Left lung (tissue), 10 donors: ENCODE measurements around the gene PNCK. TPM values are rescaled to one million over a fixed set of nuclear protein-coding genes. Genes with fewer than 3 reads are reported as not detected.

Experiments
- ATAC-seq: fragments of 200-7000 bp; cut with Tn5 transposase; one replicate; pipeline ENCODE4 v1.9.1; 2020; ENCODE audit warnings: moderate library complexity
- DNase-seq, 4 donors: peaks; one replicate each; pipeline ENCODE4 v3.0.0-alpha.2; 2013 to 2020
- H3K27ac ChIP-seq, 2 donors: fragments of 200-600 bp; sonication (generic) in 1 of 2; one replicate each; pipeline versions ENCODE4 v1.5.0 to v1.8.0; 2020 to 2021
- H3K27me3 ChIP-seq, 2 donors: fragments of 200-600 bp; sonication (generic) in 1 of 2; one replicate each; pipeline versions ENCODE4 v1.5.0 to v1.8.0; 2020 to 2021
- H3K36me3 ChIP-seq, 2 donors: fragments of 200-600 bp; sonication (generic) in 1 of 2; one replicate each; pipeline versions ENCODE4 v1.5.0 to v1.8.0; 2020 to 2021
- H3K4me1 ChIP-seq, 2 donors: fragments of 200-600 bp; one replicate each; pipeline ENCODE4 v1.8.0; 2021
- H3K4me3 ChIP-seq, 2 donors: fragments of 200-600 bp; sonication (generic) in 1 of 2; one replicate each; pipeline versions ENCODE4 v1.5.0 to v1.8.0; 2020 to 2021; ENCODE audit warnings: mild to moderate bottlenecking in 1 of 2
- H3K9me3 ChIP-seq, 2 donors: fragments of 200-600 bp; sonication (generic) in 1 of 2; one replicate each; pipeline versions ENCODE4 v1.5.0 to v1.8.0; 2020 to 2021
- CTCF ChIP-seq, 2 donors: fragments of 200-600 bp; sonication (generic) in 1 of 2; IDR thresholded peaks; one replicate each; pipeline versions ENCODE4 v1.5.0 to v1.8.0; 2021; ENCODE audit warnings: antibody characterized with exemption in 2 of 2
- intact Hi-C, 2 donors: fragments of 100-400 bp; cut with DNase I; formaldehyde crosslinking; loops; one replicate each; pipeline versions ENCODE4 v1.11.2 to v1.14.2; 2022
- polyA plus RNA-seq, 6 donors: library from polyadenylated mRNA; unstranded; fragments of 120-200 nt; gene quantifications; one replicate each; pipeline ENCODE4 v1.2.1, GENCODE V29; 2013; ENCODE audit not compliant: insufficient read length in 6 of 6
- total RNA-seq, 2 donors: library from RNA; stranded (reverse); fragmentation: NEBNext Ultra II Directional; extraction: Animal tissue kit (Norgen Biotek cat#: 25700); gene quantifications; one replicate each; pipeline ENCODE4 v1.2.1, GENCODE V29; 2021
- donor health status: DM: no; HTN: yes; CAD: no.
- donor health status: DM: no; HTN: no; CAD: no.

Gene PNCK
- total and polyA plus RNA-seq, 8 donors, result 0.34 to 1.4 (median 0.67) TPM; not detected in 1

DNA sequence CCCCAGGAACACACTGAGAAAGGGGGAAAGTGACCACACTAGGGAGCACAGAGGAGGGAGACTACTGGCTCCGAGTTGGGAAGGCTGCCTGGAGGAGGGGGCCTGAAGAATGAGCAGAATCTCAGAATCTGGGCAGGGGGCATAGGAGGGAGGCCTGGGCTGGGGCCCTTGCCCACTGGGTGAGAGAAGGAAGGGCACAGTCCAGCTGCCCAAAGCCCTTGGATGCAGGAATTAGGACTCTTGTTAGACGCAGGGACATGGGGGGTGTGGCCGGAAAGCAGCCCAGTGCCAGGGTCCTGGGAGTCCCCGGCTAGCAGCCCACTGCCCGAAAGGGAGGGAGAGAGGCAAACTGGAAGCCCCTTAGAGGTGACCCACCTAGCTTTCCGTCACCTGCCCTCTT, 28.5 kb downstream of the PNCK start:
- Histone ChIP-seq H3K27me3 (peaks cover 60 to 97% of the 10 kb centered on the region in 2 donors), H3K4me1 (peaks cover 0 to 5% of the 10 kb centered on the region in 2 donors), H3K27ac (no peak overlapping the region), H3K36me3 (no peaks in the 10 kb centered on the region), H3K9me3 (no peaks in the 10 kb centered on the region), H3K4me3 (no peak overlapping the region)
- intact Hi-C loops, result no loop called here
- DNase-seq (no peak), ATAC-seq (no peak)
- no peak for TF ChIP-seq CTCF (IDR thresholded peaks at IDR 0.05)

- no peak overlapping the region for H3K4me3 ChIP-seq
- H3K4me1 ChIP-seq, result peaks cover 0 to 5% of the 10 kb centered on the region in 2 donors
- no peak for TF ChIP-seq CTCF (IDR thresholded peaks at IDR 0.05)
- H3K36me3 ChIP-seq, result no peaks in the 10 kb centered on the region
- H3K9me3 ChIP-seq, result no peaks in the 10 kb centered on the region
- intact Hi-C loops, result no loop called here
- no peak for DNase-seq
- peaks cover 60 to 98% of the 10 kb centered on the region in 2 donors for H3K27me3 ChIP-seq
- no peak overlapping the region for H3K27ac ChIP-seq
- ATAC-seq, result no peak
These were observed 29.1 kb downstream of the PNCK start for GRCh38 chrX:153644356-153645125.

DNA sequence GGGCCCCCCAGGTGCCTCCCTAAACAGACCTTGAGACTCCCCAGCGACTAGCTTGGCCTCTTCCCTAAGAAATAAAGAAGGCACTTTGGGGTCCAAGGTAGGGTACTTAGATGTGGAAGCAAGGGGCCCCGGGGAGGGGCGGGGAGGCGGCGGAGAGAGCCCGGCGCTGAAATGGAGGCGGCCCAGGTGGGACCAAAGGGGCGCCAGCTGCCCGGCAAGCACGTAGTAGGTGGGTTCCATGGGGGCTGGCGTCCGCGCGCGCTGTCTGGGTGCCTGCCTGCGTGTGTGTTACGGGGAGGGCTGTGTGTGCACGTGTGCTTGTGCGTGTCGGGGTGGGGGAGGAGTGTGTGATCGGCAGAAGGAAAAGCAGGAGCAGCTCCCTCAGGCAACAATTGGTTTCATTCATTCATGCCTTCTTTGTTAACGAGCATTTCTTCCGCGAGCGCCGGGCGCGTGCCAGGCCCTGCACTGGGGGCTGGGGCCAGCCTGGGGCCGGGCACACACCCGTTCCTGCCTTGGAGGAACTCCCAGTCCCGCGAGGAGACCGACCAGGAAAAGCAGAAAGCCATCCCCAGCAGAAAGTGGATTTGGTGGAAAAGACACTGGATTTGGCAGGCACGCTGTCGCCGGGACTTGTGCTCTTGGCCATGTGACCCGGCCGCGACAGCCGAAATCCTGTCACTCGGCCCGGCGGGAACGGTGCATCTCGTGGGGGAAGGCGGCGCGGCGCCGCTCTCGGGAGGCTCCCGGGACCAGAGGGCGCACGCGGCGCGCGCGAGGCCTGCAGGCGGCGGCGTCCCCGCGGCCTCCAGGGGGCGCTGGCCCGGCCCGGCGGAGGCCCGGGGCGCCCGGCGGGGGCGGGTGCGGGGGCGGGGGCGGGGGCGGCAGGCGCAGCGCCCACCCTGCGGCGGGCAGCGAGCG, 29.9 kb downstream of the PNCK start:
- intact Hi-C loops, result no loop called here
- H3K4me1 ChIP-seq, result peaks cover 0 to 5% of the 10 kb centered on the region in 2 donors
- H3K27me3 ChIP-seq, result peaks cover 56 to 91% of the 10 kb centered on the region in 2 donors
- H3K9me3 ChIP-seq, result no peaks in the 10 kb centered on the region
- no peak overlapping the region for H3K4me3 ChIP-seq
- no peak for DNase-seq
- H3K27ac ChIP-seq, result no peak overlapping the region
- peak; percentile 27 for ATAC-seq
- TF ChIP-seq CTCF (IDR thresholded peaks at IDR 0.05), result no peak
- no peaks in the 10 kb centered on the region for H3K36me3 ChIP-seq

GRCh38 chrX:153642655-153643430, 30.8 kb downstream of the PNCK start:
- Histone ChIP-seq H3K4me1 (peaks cover 0 to 5% of the 10 kb centered on the region in 2 donors), H3K36me3 (no peaks in the 10 kb centered on the region), H3K27me3 (peaks cover 49 to 82% of the 10 kb centered on the region in 2 donors), H3K9me3 (no peaks in the 10 kb centered on the region), H3K4me3 (no peak overlapping the region), H3K27ac (no peak overlapping the region)
- DNase-seq, result no peak
- intact Hi-C loops, result no loop called here
- TF ChIP-seq CTCF (IDR thresholded peaks at IDR 0.05), result no peak
- ATAC-seq, result no peak
